Stimulated activated CD8-positive, alpha-beta memory T cell treated with anti-CD3 and anti-CD28 coated beads, Interleukin-4, amount 100 ng/mL, for 4 hours (primary cell): ENCODE data around the gene CTSF.
"Not testable (repeated sequence)": the region's sequence is repeated elsewhere in the genome, so short reads cannot be mapped to it uniquely, and the experiment has no call there.

ENCODE experiments used
- DNase-seq, 2 donors: peaks; one replicate each; pipeline ENCODE4 v3.0.0-alpha.2; 2020; ENCODE audit warnings: low read depth in 2 of 2, low spot score in 1 of 2

The CTSF gene

DNA sequence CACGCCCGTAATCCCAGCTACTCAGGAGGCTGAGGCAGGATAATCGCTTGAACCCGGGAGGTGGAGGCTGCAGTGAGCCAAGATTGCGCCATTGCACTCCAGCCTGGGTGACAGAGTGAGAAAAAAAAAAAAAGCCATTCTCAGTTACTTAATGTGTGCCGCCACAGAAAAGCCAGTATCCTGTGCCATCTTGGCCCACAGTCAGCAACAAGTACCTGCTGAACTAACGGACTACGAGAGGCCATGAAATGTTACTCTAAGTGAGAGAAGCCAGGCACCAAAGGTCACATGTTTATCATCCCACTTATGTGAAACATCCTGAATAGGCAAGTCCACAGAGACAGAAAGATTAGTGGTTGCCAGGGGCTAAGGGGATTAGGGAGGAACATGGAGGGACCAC lies 27.8 kb downstream of the CTSF start:
- not testable (repeated sequence) for DNase-seq

DNA sequence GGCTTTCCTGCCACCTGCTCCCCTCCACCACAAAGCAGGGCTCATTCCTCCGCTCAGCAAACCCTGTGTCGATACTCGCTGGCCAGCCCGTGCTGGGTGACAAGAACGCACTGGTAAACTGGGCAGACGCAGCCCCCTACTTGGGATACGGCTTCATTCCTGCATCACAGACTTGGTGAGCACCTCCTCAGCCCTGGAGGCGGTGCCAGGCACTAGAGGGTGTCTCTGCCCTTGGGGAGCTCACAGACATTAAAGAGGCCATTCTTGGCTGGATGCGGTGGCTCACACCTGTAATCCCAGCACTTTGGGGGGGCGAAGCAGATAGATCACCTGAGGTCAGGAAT lies 28.6 kb downstream of the CTSF start:
- DNase-seq, result no peak

DNA sequence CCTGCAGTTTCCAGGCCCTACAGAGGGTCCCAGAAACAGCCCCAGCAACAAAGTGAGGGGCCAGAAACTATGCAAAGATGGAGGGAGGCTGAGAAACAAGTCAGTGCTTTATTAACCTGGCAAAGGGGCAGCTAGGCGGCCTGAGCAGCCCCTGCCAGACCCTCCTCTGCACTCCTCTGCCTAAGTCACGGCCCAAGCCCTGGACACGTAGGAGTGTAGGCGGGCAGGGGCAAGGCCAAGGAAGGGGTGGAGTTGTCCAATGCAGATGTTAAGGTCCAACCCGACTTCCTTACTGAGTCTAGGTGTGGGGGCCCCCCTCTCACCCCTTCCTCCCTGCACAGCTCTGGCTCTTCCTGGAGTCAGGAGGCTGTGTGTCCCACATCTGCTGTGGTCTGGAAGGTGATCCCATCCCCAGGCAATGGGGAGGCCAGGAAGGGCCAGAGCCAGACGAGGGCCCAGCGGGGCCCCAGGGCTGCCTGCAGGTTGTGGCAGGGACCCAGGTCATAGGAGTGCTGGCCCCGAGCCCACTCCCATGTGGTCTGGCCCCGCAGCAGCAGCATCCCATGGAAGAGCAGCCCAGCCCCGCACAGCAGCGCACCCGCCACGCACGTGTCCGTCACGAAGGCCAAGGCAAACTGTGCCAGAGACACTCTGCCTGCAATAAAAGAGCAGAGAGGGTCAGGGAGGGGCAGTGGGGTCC lies 29.1 kb downstream of the CTSF start:
- DNase-seq, result no peak

DNA sequence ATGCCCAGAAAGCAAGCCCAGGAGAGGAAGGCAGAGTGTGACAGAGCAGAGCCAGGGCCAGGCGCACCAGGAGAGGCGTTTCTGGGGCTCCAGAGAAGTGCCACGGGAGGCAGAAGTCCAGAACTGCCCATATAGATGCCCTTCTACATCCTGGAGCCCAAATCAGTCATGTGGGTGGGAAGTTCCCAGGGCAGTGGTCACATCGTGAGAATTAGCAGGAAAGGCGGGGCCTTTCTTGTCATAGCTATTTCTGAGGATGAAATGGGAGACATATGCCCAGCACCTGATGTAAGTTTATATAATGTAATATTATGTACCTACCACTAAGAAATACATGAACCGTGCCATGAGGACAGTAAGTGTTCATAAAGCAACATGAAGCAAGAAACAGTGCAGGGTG lies 35.6 kb downstream of the CTSF start:
- no peak for DNase-seq

DNA sequence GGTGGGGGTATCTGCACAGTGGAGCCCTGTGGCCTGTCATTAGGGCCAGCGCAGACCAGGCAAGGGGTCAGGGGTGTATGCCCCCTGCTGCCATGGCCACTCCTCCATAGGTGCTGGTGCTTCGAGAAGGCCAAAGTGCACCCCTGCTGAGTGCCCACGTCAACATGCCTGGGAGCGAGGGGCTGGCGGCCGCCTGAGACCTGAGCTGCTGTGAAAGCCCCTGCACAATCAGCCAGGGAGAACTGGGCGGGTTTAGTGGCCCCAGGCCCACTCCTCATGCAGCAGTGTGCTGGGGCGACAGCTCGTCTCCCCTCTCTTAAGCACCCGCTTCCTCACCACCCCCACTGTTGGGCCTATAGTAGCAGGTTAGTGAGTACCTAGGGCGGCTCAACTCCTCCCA lies 36.6 kb downstream of the CTSF start:
- no peak for DNase-seq

DNA sequence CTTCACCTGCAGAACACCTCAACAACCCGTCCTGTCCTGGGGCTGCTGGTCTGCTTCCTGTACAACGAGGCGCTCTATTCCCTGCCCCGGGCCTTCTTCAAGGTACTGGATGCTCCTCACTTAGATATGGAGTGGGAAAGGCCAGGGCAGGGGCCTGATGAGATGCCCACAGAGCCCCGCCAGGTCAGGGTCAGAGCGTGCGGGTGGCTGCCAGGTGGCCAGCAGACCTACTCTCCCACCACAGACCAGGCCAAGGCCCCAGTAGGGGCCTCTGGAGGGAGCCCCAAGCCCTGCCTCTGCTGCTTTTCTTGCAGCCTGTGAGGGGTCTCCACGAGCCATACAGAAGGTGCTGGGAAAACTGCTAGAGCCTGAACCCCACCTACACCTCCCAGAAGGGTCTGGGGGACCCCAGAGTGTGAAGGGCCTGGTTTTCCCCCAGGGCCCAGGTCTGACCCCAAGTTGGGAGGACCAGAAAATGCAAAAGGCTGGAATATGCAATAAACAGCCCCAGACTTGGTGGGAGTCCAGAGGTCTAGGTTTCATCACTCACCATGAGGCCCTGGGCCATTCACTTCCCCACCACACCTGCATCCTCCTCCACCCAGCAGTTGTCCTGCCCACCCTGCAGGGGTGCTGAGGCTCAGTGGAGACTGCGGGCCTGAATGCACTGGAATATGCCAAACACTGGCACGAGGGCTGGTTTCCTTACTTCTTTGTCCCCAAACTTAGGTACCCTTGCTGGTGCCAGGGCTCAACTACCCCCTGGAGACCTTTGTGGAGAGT lies 37.3 kb downstream of the CTSF start:
- DNase-seq, result no peak

DNA sequence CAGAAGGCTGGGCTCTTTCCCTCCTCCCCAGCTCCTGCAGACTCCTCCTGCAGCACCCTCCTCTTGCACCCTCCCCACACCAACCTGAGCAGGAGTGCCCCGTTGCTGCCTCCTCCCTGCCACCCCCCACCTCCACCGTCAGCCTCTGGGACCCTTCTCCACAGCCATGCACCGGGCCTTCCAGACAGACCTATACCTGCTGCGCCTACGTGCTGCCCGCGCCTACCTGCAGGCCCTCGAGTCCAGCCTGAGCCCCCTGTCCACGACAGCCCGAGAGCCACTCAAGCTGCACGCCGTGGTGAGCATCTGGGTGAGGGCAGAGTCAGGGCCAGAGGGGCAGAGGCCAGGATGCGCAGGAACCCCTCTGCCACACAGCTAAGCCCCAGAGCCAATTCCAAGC lies 38.8 kb downstream of the CTSF start:
- DNase-seq, result no peak

DNA sequence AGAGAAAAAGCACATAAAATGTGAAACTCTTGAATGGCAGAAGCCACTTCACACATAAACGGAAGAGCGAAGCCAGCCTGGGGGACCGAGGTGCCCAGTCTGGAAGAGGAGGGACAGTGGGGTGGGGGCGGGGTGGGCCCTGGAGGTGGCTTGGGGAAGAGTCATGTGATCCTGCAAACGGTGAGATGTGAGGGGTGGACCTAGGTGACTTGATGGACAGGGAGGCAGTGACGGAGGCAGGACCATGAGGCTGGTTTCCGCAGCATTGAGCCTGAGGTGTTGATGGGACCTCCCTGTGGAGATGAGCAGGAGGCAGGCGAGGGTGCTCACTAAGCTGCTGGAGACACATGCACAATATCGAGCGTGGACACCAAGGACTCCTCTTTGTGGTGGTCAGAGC lies 39.3 kb downstream of the CTSF start:
- no peak for DNase-seq

DNA sequence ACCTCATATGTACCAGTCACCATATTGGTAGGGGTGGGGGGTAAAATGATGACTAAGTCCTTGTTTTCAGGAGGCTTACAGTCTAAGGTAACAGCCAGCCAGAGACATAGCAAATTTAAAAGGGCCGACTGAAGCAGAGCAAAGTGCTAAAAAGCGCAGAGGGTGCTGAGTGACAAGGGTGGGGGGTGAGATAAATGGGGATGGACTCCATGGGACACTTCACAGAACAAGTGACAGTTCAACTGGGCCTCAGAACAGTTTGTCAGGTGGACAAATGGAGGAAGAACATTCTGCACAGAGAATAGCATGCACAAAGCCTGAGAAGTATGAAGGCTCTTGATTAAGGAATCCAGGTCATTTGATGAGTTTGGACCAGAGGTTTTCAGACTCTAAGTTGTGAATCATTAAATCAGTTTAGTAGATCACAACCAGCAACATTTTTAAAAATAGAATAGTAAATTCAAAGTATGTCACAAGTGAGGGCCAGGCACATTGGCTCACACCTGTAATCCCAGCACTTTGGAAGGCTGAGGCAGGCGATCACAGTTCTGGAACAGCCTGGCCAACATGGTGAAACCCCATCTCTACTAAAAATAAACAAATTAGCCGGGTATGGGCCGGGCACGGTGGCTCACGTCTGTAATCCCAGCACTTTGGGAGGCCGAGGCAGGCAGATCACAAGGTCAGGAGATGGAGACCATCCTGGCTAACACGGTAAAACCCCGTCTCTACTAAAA lies 43.9 kb downstream of the CTSF start:
- no peak for DNase-seq

DNA sequence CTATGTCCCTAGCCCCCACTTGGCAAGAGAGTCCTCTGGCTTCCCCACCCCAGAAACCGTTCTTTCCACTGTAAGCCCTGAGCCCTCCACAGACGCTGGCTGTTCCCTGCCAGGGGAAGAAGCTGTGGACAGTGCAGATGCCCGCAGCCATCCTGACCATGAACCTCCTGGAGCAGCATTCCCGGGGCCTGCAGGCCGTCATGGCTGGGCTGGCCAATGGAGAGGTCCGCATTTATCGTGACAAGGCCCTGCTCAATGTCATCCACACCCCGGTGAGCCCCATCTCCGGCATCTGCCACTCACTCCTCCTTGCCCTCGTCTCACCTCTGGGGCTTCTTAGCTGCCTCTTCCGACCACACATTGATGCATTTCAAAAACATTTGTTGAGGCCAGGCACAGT lies 44.8 kb downstream of the CTSF start:
- DNase-seq, result no peak
